ENCODE data around the gene EPHA3.

EPHA3 gene

GRCh38 chr3:89107461-89108290 is at the start of gene EPHA3:
Gene EPHA3 (plus strand): TSS chr3:89107621. CDS start chr3:89107749, 128 bp downstream.
- DNase-seq: peak; percentile 38

DNA sequence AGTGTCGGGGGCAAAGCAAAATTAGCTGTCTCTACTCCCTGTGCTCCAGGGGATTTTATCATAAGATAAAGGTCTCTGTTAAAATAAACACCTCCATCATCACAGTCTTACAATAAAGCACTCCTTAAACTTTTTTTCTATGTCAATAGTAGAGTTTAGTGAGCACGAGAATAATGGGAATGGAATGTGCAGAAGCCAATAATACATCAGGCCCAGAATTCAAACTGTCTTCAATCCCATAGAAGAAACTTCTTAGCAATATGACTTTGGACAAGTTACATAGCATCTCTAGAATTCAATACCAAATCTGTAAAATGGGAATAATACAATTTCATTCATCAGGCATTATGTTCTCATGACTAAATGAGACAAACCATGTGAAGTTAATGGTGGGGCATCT is 49.0 kb upstream of the EPHA3 start:
- DNase-seq: no peak

DNA sequence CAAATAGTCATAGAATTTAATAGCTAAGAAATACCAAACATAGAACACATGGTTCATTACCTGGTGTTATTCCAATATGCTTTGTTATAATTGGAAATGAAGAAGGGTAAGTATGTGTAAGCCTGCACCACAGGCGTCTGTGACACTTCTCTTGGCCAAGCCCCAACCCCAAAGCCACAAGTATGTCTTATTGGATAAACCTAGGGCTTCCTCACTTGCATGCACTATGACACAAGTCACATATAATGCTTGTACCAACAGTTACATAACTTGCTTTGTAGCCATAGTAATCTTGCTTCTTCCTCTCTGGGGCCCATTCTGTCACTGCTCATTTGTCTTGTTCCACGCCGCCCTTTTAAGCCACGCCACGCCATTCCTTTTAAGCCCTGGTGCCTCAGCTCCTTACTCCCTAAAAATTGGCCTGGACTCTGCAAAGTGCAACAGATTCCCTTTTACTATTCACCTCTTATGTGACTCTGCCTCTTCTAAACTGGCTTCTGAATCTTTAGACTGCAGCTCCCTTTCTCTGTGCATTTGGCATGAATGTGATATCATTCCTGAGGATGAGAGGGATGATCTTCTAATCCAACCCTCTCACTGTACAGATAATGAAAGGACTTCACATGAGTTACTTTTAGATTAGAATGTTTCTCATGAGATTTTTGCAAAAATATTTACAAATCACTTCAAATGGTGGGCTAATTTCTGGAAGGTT is 48.1 kb upstream of the EPHA3 start:
- DNase-seq: no peak

DNA sequence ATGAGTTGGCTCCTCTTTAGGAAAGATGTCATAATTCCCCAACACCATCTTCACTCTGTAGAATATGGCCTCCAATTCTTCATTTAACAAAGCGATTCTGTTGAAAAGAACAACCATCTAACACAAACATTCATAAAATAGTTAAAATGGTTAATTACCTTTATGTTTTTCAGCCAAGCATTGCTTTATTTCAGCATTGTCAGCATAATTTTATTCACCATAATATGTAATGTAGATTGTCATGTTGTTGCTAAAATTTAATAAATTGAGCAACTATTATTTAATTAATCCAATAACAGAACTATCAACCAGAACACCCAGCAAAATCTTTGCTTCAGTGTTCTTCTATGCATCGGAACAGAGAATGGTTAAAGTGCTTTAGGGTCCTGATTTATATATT is 46.2 kb upstream of the EPHA3 start:
- DNase-seq: no peak

- DNase-seq: no peak
Measured at GRCh38 chr3:89067736-89068135, 39.7 kb upstream of the EPHA3 start.

DNA sequence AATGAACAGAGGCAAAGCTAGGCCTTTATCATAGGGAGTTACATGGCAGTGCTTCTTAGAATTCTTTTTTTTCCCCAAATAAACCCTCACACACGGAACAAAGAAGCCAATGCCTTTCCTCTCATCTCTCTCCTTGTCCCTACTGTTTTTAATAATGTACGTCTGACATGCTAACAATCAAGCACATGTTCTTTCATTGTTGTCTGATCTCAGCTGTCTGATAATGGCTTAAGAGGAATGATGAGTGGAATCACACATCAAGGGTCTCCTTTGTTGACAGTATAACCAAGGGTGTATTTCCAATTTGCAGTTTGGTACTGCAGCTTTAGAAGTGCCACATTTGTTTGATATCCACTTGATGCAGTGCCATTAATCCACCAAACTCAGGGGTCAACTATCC is 34.8 kb upstream of the EPHA3 start:
- no peak for DNase-seq

GRCh38 chr3:89079944-89080343 is 27.5 kb upstream of the EPHA3 start:
- no peak for DNase-seq

- no peak for DNase-seq
Measured at GRCh38 chr3:89087851-89088250, 19.6 kb upstream of the EPHA3 start.

GRCh38 chr3:89098173-89098572 is 9.2 kb upstream of the EPHA3 start:
- no peak for DNase-seq

DNA sequence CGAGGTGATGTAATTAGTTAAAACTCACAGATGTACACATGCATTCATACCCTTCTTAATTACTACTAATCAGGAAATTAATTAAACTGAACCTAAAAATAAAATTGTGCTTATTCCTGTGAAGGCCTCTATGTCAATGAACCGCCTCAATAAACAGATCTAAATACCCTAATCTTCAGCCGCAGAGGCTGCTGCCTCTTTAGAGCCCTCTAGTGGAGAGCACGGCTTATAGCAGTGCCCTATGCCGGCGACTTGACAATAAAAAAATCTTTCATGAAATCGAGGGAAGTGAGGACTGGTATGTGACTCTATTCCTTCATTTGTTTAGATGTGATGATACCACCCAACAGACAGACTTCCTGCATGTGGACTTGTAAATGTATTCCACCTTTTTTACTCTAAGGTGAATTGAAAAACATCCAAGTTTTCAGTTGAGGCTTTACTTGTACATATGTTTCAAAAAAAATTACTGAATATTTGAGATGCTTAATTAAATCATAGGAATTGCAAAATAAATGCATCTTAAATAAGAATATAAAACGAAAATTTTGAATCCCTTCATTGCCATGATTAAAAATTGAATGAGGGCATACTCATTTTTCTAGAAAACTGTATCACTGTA is 8.3 kb upstream of the EPHA3 start:
- no peak for DNase-seq

- DNase-seq: no peak
Measured at GRCh38 chr3:89101251-89101650, 6.2 kb upstream of the EPHA3 start.

GRCh38 chr3:89101921-89102320 is 5.5 kb upstream of the EPHA3 start:
- no peak for DNase-seq

DNA sequence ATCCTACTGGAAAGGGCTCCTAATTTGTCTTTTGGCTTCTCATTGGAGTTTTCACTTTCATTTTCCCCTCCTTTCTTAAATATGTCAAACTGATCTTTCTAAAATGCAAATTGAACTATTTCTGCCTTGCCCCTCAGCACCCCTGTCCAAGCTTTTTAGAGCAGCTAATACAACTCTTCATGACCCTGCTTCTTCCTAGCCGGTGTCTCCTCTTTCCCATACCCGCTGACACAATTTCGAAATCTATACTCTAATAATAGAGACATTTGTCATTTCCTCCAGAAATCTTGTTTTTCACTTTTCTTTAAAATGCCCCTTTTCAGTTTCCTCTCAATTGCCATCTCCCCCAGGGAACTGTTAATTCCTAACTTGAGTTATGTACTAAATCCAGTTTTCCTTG is 2.9 kb upstream of the EPHA3 start:
- no peak for DNase-seq

GRCh38 chr3:89105503-89105902 is 1.9 kb upstream of the EPHA3 start:
- no peak for DNase-seq

DNA sequence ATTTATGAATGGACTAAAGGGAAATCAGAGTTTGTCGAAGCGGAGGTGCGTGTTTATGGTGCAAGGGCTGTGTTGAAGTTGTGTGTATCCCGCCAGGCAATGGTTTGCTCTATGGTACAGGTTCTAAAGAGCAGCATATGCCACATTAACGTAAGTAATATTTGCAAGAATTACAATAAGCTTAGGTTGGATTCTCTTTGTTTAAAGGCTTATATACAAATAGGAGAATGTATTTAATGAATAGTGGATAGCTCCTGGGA is 800 bp downstream of the EPHA3 start:
- no peak for DNase-seq

DNA sequence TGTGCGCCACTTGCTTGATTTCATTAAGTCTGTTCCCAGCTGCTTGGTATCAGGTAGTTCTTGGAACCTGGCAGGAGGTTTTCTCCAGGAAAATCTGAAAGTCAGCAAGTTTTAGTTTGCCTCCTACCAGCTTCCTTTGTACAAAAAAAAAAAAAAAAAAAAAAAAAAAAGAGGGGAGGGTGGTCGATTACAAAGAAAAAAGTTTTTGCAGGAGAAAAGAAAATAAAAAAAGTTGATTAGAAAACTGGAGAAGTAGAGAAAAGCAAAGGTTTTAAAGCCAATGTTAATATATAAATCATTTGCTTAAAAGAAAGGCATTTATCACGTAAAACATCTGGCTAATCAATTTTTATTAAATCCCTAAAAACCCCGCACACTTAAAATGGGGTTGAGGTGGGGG is 5.9 kb downstream of the EPHA3 start:
- no peak for DNase-seq

DNA sequence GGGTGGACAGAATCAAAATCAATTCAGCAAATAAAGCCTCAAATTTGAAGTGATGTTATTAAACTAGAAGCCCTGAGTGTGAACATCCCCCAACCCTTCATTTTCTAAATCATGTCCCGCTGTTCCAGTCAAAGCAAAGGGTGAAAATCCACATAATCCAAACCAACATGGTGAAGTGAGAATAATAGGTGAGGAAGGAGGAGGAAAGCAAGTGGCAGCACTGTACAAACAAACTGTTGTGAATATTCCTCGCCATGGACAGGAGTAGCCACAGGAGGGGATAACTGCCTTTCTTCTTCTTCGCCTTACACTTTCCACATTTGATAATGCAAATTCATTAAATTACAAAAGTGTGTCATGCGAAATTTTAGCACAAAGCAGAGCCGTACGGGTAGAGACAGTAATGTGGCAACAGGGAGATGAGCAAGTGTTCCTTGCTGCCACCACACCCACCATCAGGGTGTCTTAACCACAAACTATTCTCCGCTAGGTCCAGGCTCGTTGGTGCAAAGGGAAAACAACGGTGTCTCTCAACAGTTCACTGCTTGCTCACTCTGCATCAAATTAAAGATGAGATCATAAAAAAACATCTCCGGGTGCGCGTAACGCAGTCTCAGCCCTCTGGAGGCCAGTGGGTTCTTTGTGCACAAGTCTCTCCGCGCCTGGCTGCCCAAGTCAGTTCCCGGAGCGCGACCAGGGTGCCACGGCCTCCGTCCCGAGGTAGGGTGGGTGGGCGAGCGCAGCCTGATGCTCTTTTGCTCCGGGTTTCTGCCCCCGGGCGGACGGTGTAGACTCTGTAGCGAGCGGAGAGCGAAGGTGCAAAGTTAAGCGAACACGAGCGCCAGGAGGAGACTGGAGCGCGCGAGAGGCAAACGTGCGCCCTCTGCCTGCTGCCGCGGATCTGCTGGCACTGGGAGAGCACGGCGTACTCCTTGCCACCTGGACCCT is 6.7 kb downstream of the EPHA3 start:
- no peak for DNase-seq

- no peak for DNase-seq
Measured at GRCh38 chr3:89114841-89115223, 7.4 kb downstream of the EPHA3 start.

DNA sequence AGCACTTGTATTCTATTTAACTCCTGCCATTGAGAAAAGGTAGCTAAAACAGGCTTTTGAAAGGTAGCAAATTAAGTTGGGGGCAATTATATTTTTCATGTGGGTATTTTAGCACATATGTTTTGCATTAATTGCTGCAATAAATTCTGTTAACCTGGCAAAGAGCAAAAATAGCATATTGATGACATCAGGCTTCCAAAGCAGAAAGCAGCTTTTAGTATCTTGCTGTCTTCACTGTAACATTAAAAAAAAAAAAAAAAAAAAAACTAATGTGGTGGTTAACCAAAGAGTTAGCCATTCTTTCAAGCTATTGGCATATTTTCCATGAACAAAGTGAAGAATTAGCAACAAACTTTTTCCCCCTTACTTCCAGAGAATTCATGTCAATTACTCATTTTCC is 9.1 kb downstream of the EPHA3 start:
- DNase-seq: no peak

GRCh38 chr3:89138048-89138447 is 30.6 kb downstream of the EPHA3 start:
- DNase-seq: no peak

GRCh38 chr3:89139870-89140269 is 32.4 kb downstream of the EPHA3 start:
- DNase-seq: no peak

- no peak for DNase-seq
Measured at GRCh38 chr3:89144080-89144479, 36.7 kb downstream of the EPHA3 start.

- DNase-seq: no peak
Measured at GRCh38 chr3:89145995-89146394, 38.6 kb downstream of the EPHA3 start.

All from activated T-cell treated with anti-CD3 and anti-CD28 coated beads, Interleukin-2, amount 50 U/mL, for 1 hour (primary cell).